Activated naive CD4-positive, alpha-beta T cell treated with anti-CD3 and anti-CD28 coated beads, Interleukin-2, amount 50 U/mL, for 16 hours (primary cell): ENCODE data around the gene CEMIP.

Experiments used
- DNase-seq: peaks from one replicate; pipeline ENCODE4 v3.0.0-alpha.2; 2020

Gene CEMIP

GRCh38 chr15:80989518-80990478 lies 210.6 kb downstream of the CEMIP start, which contains the start of gene MESD:
TSS of gene MESD (minus strand) at chr15:80989819. CDS start at chr15:80989791, 28 bp downstream.
- peak; percentile 97 for DNase-seq

GRCh38 chr15:80990955-80991354 lies 211.8 kb downstream of the CEMIP start:
- DNase-seq = no peak

DNA sequence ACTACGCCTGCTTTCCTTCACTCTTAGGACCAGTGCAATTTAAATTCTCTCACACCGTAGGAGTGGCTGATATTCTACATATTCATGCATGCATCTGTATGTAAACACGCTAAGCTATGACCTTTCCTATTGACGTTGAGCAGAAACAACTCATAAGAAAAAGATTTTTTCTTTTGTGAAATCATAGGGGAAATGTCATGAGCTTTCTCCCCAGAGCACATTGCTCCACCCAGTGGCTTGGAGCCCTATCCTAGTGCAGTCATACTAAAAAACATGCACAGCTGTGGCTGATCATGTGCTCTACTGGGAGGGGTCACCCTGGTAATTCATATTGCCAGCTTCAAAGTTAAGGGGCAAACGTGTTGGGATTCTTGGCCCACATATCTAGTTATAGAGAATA lies 212.3 kb downstream of the CEMIP start:
- no peak for DNase-seq

DNA sequence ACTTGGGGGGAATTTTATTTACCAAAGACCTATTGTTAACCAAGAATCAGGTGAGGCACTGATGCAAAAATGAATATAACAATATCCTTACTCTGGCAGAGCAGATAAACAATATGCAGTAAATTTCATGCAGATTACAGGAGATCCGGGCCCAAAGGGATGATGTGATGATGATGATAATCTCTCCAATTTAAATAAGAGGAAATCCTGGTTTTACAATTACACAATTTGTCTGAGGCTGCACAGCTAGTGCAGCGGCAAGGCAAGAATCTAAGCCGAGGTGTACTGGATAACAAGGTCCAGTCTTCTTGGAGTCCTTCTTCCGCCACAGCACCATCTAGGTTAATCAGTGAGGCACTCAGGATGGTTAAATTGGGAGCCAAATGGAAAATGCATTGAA lies 212.8 kb downstream of the CEMIP start:
- DNase-seq = no peak

DNA sequence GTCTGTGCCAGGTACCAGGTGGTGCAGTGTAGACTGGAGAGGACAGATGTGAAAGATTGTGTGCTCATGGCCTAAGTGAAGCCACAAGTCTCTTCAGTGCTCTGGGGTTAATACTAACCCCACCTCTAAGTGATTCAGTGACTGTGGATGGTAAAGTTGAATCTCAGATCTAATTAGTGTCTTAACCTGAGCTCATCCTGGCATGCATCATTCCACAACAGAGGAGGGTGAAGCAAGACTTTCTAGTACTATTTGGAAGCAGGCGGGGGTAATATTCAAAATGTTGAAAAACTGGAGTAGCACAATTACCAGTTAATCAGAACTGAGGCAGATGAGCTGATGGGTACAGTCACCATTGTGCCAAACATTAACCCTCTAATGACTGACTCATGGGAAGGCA lies 213.3 kb downstream of the CEMIP start:
- DNase-seq = no peak

DNA sequence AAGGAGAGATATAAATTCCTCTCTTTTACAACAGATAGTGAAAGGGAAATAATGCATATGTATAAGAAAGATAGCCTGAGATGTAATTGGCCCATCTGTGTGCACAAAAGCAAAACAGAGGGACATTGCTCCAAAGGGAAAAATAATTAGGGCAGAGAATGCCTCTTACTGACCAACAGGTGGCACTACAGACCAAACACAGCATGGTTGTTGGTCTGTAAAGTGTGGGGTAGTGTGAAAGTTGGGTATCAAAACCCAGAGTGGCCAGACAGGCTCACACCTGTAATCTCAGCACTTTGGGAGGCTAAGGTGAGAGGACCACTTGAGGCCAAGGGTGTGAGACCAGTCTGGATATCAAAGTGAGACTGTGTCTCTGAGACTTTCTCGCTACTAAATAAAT lies 217.1 kb downstream of the CEMIP start:
- no peak for DNase-seq

DNA sequence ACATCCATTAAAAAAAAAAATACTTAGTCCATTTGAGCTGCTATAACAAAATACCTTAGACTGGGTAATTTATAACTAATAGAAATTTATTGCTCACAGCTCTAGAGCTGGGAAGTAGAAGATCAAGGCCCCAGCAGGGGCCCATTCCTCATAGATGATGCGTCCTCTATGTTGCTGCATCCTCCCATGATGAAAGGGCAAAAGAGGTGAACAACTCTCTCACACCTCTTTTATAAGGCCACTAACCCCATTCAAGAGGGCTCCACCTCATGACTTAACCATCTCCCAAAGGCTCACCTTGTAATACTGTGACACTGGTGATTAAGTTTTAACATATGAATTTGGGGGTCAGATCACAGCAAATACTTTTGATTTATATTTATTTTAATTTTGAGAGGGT lies 218.5 kb downstream of the CEMIP start:
- DNase-seq = no peak

DNA sequence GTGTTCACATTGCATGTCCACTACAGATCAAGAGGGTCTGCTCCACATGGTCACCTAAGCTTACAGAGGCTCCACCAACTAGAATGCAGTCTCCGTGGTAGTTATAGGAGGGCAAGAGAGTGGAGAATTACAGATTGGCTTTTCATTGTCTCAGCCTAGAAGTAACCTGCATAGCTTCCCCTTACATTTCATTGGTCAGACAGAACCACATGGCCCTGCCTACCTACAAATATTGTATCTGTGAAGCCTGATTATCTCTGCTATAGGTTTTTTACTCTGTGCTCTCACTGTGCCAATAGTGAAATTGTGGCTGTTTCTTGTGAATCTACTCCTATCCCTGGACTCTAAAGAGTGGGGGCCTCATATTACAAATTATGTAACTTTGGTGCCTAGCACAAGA lies 219.1 kb downstream of the CEMIP start:
- no peak for DNase-seq

DNA sequence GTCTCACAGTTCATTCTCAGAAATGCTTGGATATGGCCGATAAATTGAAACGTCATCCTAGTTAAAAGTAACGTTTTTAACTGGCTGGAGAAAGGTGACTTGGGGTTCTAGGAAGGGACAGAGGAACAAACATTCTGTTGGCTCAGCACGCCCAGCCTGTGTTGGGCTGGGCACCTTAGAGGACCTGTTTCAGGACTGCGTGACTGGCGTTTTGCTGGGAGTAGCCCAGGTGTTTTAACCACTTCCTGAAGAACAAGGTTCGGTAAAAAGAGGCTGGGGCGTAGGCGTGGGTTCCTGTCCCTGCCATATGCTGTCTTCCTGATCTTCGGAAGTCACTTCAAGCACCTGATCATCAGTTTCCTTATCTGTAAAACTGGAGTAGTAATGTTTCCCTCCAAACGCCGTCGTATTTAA lies 220.5 kb downstream of the CEMIP start:
- peak; percentile 51 for DNase-seq

DNA sequence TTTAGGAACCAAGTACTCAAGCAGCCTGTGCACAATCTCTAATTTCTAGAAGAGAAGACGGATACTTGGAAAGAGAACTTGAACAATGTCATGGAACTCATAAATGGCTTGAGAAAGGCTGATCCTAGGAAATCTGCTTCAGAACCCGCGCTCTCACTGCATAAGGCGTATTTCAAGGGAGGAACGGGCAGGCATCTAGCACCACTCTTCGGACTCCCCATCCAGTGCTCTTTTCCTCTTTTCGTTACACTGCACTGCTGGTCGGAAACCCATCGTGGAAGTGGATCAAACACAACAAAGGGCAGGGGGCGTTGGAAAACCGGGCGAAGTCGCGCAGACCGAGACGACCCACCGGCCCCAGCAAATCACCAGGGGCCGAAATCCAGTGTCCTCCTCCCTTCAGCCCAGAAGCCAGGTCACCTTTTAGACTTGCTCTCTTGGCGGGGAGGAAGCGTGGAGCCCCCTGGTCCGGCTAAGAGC lies 221.0 kb downstream of the CEMIP start:
- no peak for DNase-seq

- peak; percentile 79 for DNase-seq
Observed at GRCh38 chr15:81000624-81001151, 221.5 kb downstream of the CEMIP start, which contains the start of gene TLNRD1. TSS of gene TLNRD1 (plus strand) at chr15:81000923. CDS start at chr15:81002272, 1,349 bp downstream.
